GM19324 (cell line): ENCODE data around the gene SCUBE1.

Experiments used
- ATAC-seq: cut with Tn5 transposase; IDR thresholded peaks from one replicate; pipeline ENCODE4 v1.9.1; 2021; ENCODE audit warnings: mild to moderate bottlenecking, moderate library complexity; ENCODE audit not compliant: unreplicated experiment, low FRiP score

Gene SCUBE1

DNA sequence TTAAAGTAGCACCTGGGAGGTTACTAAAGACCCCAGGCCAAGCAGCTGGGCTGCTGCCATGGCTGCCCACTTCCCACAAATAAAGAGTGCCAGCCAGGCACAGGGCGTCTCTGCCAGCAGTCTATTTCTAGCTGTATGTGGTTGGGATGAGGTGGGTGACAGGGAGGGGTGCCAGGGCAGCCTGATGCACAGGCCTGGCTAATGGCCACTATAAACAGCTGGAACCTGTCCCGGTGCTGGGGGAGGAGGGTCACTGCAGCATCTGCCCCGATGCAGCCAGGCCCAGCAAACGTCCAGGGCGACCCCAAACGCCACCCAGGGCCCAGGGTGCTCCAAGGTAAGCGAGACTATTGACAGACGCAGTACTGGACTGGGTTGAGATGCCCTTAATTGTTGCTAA is 37.4 kb downstream of the SCUBE1 start:
- no peak for ATAC-seq

DNA sequence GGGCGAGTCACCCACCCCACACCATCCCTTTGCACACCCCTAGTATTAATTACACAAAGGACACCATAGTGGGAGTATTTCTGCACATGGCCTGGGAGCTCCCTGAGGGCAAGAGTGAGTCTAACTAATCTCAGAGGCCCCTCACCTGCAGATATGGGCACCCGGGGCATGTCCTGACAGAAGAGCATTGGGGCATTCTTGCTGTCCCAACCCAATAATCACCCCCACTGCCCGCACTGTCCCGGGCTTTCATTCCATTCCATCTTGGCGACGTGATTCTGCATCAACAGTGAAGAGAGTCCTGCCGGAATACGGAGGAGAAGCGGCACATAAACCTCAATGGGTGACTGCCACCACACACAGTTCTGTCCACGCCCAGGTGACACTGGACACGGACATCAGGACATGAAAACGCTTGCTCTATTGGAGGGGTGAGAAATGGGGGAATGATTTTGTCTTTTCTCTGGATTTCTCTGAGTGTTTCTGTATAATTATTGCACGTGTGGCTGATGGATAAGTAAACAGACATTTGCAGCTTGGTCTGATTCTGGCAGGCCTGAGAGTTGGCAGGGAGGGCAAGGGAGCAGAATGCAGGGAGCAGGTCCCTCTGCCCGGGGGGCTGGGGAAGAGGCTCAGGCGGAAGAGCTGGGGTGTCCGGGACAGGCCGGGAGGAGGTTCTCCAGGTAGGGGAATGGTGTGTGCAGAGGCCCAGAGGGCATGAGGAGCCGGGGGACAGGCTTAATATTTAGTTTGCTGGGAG is 38.2 kb downstream of the SCUBE1 start:
- ATAC-seq = no peak

DNA sequence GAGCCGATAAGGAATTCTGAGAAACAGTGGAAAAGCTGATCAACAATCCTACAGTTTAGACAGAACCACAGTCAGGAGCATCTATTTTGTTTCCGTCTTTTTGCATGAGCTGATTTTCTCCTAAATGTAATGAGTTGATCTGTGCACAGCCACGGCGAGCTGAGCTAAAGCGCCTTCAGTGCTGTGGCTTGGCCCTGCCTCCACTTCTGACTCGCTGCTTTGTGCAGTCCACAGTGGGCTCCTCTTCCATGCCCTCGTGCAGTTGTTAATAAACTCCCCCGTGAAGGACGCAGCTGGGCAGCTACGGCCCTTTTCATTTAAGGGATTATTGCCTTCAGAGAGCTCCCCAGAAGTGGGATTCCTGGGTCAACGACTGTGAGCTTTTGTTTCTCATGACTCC is 39.4 kb downstream of the SCUBE1 start:
- no peak for ATAC-seq

DNA sequence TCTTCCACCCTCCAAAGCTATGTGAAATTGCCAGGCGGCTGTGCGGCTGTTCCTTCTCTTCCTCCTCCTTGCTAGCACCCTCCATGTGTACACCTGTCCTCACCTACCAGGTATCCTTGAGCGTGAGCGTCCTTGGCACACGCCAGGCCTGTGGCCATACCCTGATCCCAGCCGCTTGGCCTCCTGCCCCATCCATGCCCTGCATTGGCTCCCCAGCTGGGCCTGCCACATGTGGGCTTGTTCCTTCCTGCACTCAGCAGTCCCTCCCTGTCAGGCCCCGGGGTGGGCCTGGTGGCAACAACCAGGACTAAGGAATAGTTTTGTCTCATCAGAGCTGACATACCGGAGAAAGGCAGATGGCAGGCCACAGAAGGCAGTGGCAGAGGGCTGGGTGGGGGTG is 40.0 kb downstream of the SCUBE1 start:
- ATAC-seq = no peak

DNA sequence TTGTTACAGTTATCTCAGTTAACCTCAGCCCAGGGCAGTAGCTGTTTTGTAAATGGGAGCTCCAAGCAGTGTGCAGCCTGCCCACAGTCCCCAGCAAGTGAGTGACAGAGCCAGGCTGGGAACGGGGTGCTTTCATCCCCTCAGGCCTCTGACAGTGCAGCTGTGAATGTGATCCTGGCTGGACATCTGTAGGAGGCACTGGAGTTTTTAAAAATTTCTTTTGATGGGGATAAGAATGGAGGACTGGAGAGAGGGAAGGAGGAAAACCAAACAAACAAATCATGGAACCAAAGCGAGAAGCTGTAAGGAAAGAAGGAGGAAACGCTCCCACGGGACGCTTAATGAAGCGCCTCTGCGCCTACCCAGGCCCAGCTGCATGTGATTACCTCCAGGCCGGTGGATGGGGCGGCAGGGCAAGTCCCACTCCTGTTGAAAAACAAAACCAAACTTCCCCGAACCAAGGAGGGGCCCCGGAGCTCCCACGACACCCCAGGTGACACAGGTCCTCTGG is 40.6 kb downstream of the SCUBE1 start:
- ATAC-seq = no peak

DNA sequence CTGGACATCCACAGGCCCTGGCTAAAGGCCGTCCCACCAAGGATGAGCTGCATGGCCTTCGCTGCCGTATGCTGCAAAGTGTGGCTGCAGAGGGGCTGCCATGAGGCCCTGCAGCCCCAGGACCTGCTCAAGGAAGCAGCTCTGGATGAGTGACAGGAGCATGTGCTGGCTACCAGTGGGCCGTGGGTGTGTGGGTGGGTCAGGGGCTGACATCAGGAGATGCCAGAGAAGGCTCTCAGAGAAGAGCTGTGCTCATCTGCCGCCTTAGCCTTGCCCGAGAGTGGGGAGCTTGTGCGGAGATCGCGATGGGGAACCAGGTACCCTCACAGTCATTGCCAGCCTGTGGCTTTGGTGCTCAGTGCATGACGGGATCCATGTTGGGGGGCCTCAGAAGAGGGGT is 41.3 kb downstream of the SCUBE1 start:
- no peak for ATAC-seq

DNA sequence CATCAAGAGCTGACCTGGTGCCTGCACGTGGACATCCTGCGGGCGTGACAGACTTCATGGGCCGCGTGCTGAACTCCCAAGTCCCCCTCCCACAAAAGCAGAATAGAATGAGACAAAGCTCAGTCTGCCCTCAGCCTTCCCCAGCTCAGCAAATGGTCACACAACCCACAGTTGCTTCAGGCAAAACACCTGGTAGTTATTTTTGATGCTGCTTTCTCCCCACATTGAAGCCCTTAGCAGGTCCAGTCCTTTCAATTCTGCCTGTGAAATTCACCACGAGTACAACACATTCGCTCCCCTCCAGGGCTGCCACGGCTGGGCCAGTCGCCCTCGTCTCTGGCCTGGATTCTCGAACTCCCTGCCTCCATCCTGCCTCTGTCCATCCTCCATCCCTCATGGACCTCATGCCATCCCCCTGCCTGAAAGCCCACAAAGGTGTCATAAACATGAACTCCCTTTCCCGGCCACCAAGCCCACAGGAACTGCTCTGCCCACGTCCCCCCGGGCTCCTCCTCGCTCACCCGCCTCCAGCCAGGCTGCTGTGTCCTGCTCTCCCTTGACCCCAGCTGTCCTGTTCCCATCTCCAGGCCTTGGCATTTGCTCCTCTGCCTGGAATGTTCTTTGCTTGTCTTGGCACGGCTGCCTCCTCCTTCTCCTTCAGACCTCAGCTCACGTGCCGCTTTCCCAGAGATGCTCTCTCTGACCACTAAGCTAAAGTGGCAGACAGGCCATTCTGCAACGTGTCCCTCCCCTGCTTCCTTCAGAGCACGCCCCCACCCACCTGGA is 42.1 kb downstream of the SCUBE1 start:
- no peak for ATAC-seq

DNA sequence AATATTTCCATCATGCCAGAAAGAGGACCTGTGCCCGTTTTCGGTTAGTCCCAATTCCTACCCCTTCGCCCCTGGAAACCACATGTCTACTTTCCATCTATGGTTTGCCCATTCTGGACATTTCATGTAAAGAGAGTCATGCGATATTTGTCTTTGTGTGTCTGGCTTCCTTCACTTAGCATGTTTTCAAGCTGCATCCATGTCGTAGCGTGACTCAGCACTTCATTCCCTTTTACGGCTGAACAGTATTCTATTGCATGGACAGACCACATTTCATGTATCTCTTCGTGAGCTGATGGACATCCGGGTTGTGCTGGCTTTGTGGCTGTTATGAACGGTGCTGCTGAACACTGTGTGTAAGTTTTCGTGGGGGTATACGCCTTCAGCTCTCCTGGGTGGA is 43.4 kb downstream of the SCUBE1 start:
- no peak for ATAC-seq

DNA sequence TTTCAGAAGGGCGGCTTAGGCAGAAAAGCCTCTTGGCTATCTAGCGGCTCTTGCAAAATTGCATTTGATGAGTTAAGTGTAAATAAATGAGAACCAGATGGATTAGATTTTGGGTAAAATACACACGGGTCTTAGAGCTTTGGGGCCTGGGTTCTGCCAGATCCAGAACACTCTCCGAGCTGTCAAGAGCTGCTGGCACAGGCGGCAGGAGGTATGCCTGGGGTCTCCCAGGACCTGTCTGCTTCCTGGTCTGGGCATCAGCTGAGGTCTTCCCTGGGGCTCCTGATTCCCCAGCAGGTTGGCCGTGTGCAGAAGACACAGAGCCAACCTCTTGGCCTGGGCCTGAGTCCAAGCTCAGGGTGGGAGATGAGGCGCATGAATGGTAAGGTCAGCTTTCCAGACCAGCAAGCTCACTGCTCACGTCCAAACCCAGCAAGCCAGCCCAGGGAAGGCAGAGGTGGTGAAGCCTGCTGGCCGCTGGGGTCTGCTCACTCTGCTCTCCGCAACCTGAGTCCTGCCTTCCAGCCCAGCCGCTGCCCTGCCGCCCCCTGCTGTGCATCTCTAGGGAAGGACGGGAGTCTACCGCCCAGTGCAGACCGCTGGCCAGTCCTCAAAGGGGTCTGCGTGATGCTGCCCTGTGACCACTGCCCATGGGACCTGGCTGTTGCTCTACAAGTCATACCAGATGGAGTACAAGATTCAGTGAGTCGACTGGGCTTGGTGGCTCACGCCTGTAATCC is 44.9 kb downstream of the SCUBE1 start:
- ATAC-seq = no peak

DNA sequence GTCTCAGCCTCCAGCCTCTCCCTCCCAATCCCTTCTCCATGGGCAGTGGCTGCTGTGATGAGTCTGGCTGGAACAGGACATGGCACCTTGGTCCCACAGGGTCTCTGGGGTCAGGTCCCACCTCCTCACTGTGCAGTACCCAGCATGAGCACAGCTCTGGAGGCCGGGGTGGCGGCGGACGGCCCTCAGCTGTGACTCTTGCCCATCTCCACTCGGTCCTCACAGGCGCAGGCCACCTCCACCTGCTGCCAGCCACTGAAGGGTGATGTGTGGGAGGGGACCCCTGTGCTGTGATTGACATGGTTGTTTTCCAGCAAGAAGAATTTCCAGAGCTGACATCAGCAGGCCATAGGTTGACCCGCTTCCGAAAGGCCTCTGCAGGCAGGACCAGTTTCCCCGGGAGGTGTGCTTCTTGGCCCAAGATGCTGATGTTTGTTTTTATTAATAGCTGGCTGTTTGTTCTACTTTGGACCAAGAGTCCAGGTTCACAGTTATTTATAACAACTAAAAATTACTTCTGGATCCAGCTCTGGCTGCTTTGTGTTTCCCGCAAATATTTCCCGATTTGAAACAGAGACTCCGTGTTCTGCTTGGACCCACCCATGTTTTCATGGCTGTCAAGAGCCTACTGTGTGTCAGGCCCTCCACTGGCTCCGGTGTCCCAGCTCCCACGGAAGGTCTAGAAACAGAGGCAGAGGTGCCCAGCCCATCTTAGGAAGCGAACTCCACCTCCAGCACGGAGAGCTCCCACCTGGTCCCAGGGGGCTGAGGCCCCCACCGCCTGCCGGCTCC is 45.7 kb downstream of the SCUBE1 start:
- no peak for ATAC-seq

DNA sequence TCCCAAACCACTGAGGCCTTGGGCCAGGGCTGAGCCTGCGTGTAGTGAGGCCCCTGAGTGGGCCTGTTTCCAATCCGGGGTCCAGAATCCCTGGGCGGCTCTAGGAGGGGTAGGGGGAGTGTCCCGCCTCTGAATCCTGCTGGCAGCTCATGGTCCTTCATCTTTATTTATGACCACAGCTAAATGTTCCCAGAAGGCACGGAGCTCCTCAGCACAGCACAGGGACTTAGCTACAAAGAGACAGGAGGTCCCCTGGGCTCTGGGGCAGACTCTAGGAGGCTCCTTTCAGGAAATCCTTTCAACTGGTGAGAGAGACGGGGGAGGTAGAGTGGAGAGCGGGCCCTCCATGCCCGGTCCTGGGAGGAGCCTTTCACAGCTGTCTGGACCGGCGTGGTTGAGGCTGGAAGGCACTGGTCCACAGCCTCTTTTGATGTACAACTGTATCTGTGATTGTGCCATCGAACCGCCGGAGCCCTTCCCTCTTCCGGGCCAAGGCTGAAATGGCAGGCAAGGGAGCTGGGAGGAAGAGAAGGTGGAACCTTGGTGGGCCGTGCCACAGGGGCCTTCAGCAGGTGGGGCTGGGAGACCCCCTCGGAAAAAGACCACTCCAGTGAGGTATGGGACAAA is 46.8 kb downstream of the SCUBE1 start:
- ATAC-seq = no peak

DNA sequence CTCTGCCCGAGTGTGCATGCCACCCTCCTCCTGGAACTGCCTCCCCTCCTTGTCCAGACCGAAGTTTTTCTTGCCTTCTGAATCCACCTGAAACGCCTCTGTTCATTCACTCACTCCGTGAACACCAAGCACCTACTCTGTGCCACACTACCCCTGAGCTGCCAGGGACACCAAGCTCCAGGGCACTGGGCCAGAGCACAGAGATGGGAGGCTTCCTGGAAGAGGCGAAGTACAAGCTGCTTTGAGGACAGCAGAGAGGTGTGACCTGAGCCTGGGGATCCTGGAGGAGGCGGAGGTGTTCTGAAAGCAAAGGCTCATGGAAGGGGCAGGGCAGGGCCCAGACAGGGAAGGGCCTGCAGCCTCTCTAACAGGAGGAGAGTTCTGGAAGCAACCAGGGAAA is 47.5 kb downstream of the SCUBE1 start:
- ATAC-seq = no peak

DNA sequence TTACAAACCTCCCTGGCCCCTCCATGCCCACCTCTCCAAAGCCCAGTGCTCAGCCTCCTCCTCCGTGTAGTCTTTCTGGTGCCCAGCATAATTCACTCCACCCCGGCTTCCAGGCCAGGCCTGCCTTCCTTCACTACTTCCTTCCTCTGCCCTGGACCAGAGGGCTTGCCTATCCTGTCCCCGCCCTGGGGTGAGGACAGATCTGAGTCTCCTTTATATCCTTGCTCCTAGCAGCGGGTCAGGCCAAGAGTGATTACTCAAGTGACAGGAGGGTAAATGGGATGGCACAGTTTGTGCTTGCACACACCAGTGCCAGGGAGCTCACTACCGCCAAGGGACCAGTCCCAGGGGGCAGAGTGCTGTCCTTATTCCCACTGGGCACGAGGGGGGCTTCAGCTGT is 48.0 kb downstream of the SCUBE1 start:
- ATAC-seq = no peak

DNA sequence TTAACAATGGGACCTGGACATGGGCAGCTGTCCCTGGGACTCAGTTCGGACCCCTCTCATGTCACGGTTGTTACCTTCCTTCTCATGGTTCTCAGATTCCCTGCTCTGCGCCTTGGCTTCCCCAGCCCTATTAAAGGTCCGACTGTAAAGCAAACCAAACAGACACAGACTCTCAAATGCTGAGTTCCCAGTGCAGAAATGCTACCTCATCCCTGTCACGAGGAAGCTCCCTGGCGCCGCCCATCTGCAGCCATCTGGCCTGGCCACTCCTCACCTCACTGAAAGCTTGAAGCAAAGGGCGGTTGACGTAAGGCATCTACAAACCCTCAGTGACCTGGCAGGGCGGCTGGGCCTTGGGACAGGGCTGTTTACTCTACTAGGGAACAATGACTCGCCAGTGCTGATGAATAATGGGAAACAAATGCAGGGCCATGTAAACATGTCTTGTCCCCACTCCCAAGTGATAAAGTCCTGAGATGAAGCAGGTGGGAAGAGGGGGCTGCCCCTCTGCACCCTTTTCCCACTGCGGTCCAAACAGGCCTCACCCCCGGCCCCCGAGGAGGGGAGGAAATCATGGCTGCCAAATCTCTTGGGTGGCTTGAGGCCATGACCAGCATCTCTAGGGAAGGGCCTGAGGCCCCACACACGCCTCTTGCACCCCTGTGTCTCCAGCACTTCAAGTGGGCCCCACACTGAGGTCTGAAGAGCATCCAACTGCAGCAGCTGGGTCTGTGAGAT is 49.3 kb downstream of the SCUBE1 start:
- no peak for ATAC-seq

DNA sequence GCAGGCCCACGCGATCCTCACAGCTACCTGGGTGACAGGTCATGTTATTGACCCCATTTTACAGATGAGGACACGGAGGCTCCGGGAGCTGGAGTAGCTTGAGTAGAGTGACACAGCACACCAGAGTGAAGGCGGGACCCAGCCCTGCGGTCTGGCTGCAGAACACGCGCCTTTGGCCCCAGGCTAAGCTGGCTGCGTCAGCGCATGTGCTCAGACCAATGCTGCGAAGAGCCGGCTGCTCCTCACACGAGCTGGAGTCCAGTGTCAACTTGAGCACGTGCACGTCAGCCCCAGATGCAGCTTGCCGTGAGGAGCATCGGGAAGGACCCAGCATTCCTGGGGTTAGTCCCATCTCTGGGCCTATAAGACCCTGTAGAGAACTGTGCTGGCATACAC is 49.9 kb downstream of the SCUBE1 start:
- no peak for ATAC-seq

DNA sequence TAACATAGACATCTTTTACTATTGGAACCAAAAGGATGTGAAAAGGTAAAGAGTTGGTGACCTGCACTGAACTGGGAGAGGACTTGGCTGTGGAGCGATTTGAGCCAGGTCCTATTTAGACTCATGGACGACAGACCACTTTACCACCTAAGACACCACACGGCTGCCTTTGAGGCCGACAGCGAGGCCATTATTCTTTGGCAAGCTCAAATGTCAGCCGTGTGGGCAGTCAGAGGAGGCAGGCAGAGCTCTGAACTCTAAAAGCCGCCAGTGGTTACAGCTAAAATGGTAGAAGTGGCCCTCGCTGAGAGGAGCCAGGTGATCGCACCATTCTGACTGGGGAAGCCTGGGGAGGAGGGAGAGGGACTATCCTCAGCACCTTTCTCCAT is 50.5 kb downstream of the SCUBE1 start:
- no peak for ATAC-seq

DNA sequence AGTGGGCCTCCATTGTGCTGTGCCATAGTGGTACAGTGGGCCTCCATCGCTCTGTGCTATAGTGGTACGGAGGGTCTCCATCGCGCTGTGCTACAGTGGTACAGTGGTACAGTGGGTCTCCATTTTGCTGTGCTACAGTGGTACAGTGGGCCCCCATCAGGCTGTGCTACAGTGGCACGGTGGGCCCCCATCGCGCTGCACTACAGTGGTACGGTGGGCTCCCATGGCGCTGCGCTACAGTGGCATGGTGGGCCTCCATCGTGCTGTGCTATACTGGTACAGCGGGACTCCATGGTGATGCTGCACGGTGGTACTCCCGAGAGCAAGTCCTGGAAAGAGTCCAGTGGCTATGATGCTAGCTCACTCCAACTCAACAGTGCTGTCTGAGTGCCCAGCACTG is 51.8 kb downstream of the SCUBE1 start:
- ATAC-seq = no peak

DNA sequence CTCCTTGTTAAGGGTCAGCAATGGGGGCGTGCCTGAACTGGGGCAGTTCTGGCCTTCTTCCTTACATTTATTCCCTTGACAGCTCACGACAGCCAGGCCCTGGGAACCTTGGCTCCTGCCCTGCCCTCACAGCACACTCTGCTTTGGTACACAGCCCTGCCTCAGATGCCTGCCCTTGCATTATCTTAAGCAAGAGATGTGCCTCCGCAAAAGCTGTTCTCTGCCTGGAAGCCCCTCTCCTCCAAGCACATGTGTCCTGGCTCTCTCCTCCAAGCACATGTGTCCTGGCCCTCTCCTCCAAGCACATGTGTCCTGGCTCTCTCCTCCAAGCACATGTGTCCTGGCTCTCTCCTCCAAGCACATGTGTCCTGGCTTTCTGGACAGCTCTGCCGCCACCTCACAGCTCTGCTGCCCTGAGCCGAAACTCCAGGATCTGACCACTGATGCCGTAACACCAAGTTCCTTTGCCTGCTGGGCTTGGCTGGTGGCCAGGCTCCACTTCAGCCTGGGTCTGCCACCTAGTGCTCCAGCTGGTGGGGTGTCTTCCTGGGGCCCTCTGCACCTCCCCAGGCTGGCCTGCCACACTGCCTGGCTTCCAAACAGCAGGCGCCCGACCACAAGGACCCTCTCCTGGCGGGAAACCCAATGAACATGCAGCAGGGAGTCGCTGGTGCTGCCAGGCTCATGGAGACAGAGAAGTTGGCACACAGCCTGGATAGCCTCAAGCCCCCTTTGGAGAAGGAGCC is 53.0 kb downstream of the SCUBE1 start:
- no peak for ATAC-seq

DNA sequence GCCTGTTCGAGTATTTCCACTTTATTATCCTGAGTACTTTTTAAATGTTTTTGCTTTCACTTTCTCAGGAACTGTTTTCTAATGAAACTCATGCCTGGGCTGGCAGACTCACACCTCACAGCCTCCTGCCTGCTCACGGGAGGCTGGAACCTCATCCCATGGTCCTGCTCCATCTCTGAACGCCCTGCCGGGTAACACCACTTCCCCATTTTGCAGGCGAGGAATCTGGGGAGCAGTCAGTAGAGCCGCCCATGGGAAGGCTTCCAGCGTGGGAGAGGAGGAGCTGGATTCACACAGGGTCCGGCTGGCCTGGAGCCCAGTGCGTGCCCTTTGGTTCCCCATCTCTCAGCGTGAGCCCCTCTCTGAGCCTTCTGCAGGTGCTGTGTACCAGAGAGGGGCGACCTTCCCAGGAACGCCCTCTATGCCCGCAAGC is 53.6 kb downstream of the SCUBE1 start:
- no peak for ATAC-seq
